ENCODE measurements around the gene INTS15.

DNA sequence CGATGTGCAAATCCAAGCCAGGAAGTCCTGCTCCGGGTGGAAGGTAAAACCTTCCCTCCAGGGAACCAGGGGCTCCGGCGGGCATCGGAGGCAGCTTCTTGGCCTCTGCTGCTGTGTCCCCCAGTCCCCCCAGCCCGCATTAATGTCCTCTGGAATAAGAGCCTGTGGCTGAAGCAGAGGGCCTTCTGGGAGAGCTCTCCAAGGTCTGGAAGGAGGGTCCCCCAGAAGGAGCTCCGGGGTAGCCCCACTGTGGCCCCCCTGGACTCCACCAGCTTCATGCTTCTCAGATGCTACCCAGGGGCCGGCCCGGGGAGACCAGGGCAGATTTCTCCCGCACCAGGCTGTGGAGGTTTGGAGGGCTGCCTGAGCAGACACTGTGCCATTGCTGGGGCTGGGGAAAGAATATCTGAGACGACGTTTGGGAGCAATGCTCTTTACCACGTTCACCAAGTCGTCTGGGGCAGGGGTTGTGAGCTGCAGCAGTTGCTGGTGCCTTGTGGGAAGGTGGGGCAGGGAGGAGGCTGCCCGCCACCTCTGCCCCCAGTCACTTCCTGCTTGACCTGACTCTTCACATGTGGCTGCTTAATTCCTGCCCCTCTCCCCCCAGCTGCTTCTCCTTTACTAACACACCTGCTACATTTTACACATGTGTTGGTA is 33.9 kb downstream of the INTS15 start:
- TF ChIP-seq POLR2AphosphoS5 (IDR thresholded peaks at IDR 0.05; ENCODE audit: low read depth, low read length) = no peak
- TF ChIP-seq, protein P1, sequence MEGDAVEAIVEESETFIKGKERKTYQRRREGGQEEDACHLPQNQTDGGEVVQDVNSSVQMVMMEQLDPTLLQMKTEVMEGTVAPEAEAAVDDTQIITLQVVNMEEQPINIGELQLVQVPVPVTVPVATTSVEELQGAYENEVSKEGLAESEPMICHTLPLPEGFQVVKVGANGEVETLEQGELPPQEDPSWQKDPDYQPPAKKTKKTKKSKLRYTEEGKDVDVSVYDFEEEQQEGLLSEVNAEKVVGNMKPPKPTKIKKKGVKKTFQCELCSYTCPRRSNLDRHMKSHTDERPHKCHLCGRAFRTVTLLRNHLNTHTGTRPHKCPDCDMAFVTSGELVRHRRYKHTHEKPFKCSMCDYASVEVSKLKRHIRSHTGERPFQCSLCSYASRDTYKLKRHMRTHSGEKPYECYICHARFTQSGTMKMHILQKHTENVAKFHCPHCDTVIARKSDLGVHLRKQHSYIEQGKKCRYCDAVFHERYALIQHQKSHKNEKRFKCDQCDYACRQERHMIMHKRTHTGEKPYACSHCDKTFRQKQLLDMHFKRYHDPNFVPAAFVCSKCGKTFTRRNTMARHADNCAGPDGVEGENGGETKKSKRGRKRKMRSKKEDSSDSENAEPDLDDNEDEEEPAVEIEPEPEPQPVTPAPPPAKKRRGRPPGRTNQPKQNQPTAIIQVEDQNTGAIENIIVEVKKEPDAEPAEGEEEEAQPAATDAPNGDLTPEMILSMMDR (IDR thresholded peaks at IDR 0.05) = no peak
